Right lobe of liver (tissue), 4 donors: ENCODE results near the gene CLIP2.
"Not testable (repeated sequence)": the region's sequence is repeated elsewhere in the genome, so short reads cannot be mapped to it uniquely, and the experiment has no call there.

Experiments
- CTCF ChIP-seq, 4 donors: fragments of 200-600 bp in 3 of 4; fragments of 450-650 bp in 1 of 4; IDR thresholded peaks; one replicate each; pipeline versions ENCODE4 v1.5.1 to v1.8.0; 2016 to 2022; ENCODE audit warnings: antibody characterized with exemption in 4 of 4, mild to moderate bottlenecking in 2 of 4
- POLR2A ChIP-seq: fragments of 450-650 bp; IDR thresholded peaks from one replicate; pipeline ENCODE4 v1.6.1; 2017; ENCODE audit warnings: antibody characterized with exemption, mild to moderate bottlenecking
- donor health status: DM: no; HTN: no; CAD: no.
- donor health status: DM: no; HTN: no; CAD: no.
- donor health status: DM: no; HTN: yes; CAD: no.

GRCh38 chr7:74440143-74440542, 150.9 kb downstream of the CLIP2 start:
- not testable (repeated sequence) for TF ChIP-seq CTCF (IDR thresholded peaks at IDR 0.05); POLR2A
